Measurements from ENCODE around the gene FNDC4.

GRCh38 chr2:27498975-27499374 is 4.0 kb upstream of the FNDC4 start:
- TF ChIP-seq EZH2 (IDR thresholded peaks at IDR 0.05) (no peak), POLR2AphosphoS5 (IDR thresholded peaks at IDR 0.05; ENCODE audit: borderline replicate concordance, low read depth, low read length) (no peak), FOXP2 (optimal IDR thresholded peaks at IDR 0.05; ENCODE audit: control extremely low read depth, extremely low read length, insufficient read depth) (no peak)
